SU-DHL-6 (cell line): Measurements from ENCODE around the gene C12orf57.

Experiments
- EZH2phosphoT487 ChIP-seq: fragments of 200-600 bp; sonication (generic), shearing (Covaris generic); conservative IDR thresholded peaks from 2 replicates; pipeline ENCODE4 v1.6.1; 2018; ENCODE audit warnings: mild to moderate bottlenecking, antibody characterized with exemption, low read length, moderate library complexity, mixed read lengths
- TF ChIP-seq, protein P1 (sequence below): fragments of 200-600 bp; sonication (generic); IDR thresholded peaks from one replicate; pipeline ENCODE4 v1.5.1; 2017; ENCODE audit warnings: antibody characterized with exemption, mild to moderate bottlenecking, low read length, moderate library complexity; ENCODE audit not compliant: insufficient read depth, poor library complexity, severe bottlenecking

GRCh38 chr12:6957741-6958608 is 14.2 kb downstream of the C12orf57 start:
- TF ChIP-seq, protein P1, sequence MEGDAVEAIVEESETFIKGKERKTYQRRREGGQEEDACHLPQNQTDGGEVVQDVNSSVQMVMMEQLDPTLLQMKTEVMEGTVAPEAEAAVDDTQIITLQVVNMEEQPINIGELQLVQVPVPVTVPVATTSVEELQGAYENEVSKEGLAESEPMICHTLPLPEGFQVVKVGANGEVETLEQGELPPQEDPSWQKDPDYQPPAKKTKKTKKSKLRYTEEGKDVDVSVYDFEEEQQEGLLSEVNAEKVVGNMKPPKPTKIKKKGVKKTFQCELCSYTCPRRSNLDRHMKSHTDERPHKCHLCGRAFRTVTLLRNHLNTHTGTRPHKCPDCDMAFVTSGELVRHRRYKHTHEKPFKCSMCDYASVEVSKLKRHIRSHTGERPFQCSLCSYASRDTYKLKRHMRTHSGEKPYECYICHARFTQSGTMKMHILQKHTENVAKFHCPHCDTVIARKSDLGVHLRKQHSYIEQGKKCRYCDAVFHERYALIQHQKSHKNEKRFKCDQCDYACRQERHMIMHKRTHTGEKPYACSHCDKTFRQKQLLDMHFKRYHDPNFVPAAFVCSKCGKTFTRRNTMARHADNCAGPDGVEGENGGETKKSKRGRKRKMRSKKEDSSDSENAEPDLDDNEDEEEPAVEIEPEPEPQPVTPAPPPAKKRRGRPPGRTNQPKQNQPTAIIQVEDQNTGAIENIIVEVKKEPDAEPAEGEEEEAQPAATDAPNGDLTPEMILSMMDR = no peak
- no peak for TF ChIP-seq EZH2phosphoT487
